Neuron (in vitro differentiated cells): ENCODE results near the gene MBP.
"Not testable (repeated sequence)": the region's sequence is repeated elsewhere in the genome, so short reads cannot be mapped to it uniquely, and the experiment has no call there.

Experiments
- H2AFZ ChIP-seq: one replicate; pipeline ENCODE4 v1.6.1; 2013; ENCODE audit warnings: low read depth, mild to moderate bottlenecking, inconsistent platforms, low read length, moderate library complexity
- H3K27me3 ChIP-seq: one replicate; pipeline ENCODE4 v1.6.1; 2013; ENCODE audit warnings: low read length; ENCODE audit not compliant: insufficient read depth
- H3K36me3 ChIP-seq: one replicate; pipeline ENCODE4 v1.6.1; 2013; ENCODE audit warnings: low read length; ENCODE audit not compliant: insufficient read depth
- H3K4me1 ChIP-seq: one replicate; pipeline ENCODE4 v1.6.1; 2013; ENCODE audit warnings: low read length; ENCODE audit not compliant: insufficient read depth
- H3K4me3 ChIP-seq: 2 replicates; pipeline ENCODE4 v1.5.1; 2013; ENCODE audit warnings: mild to moderate bottlenecking, low read length, moderate library complexity
- H3K9me3 ChIP-seq: one replicate; pipeline ENCODE4 v1.6.1; 2013; ENCODE audit warnings: low read length

MBP gene

DNA sequence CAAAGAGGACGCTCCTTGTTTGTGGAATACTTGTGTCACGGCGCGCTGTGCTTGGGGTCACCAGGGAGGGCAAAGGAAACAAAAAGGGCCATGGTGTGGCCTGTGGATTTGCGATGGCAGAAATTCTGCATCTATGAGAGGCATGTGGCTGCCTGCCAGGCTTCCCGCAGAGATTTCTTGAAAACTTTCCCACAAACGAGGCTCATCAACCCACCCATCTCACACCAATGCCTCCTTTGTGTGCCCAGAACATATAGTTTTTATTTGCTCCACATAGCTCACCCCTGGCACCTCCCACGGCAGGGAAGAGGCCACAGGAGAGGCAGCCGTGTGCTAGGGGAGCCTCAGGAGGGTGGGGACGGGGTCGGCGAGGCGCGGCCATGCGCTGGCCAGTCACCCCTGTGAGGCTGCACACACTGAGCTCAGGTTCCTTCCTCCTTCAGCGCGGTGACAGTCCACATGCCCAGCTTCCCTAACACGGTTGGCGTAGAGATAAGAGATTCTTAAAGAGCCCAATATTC, 100.3 kb downstream of the MBP start:
- no peaks in the 10 kb centered on the region for H3K9me3 ChIP-seq
- H3K36me3 ChIP-seq, result no peaks in the 10 kb centered on the region
- H3K27me3 ChIP-seq, result no peaks in the 10 kb centered on the region
- peaks cover 4% of the 10 kb centered on the region for H3K4me1 ChIP-seq
- H3K4me3 ChIP-seq, result no peak overlapping the region
- H2AFZ ChIP-seq, result no peak overlapping the region

DNA sequence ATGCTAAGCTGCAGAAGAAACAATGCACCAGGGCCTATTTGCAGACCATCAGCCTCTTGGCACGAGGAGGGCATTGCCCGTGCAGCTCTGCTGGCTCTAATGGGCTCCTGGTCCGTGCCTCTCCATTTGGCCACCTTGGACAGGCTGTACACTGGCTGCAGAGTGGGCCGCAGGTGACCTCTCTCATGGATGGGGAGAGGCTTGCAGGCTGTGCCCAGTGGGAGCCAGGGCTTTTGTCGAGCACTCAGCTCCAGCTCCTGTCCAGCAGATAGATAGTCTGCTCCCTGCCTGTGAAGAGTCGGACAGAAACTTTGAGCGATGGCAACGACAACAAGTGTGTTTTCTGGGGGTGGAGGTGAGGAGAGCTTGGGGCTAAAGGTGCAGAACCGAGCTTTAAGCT, 100.9 kb downstream of the MBP start:
- H3K9me3 ChIP-seq, result no peaks in the 10 kb centered on the region
- H3K4me3 ChIP-seq, result no peak overlapping the region
- no peaks in the 10 kb centered on the region for H3K27me3 ChIP-seq
- H3K4me1 ChIP-seq, result peaks cover 4% of the 10 kb centered on the region
- no peaks in the 10 kb centered on the region for H3K36me3 ChIP-seq
- no peak overlapping the region for H2AFZ ChIP-seq

DNA sequence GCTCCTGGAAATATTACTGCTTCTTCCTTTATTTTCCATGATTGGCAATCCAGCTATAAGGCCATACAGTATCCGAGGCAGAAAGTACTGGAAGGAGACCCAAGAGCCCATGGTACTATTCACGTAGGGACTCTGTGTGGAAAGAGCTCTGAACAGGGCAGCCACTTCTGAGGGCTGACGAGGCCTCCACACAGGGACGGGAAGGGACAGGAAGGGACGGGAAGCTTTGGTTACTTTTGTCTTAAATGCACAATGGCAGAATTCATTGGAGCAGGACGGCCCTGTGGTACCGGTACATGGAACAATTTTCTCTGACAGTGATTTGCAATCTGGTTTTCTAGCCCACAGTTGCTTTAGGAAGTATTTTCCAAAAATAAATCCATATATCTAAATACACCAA, 102.4 kb downstream of the MBP start:
- Histone ChIP-seq H3K4me3 (no peak overlapping the region), H2AFZ (no peak overlapping the region)

DNA sequence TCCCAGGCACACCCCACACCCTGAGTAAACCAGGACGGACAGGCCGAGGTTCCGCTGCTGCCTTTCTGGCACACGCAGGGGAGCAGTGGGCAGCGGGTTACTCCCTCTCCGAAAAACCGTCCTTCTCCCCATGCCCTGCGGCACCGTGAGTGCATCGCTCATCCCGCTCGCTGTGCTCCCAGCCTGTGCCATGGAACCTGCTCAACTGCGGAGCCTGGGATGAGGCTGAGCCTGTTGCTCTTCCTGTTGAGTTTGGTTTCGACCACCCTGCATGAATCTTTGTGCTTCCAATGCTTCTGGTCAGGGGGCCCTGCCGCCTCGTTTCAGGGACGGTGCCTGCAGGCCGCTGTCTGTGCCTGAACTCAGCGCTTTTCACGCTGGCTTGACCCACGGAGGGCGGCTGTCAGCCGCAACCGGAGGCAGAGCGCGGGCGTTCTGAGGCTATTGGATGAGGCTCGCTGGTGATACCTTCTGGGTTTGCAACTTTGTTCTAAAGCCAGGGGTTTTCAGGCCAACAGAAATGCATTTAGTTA, 106.7 kb downstream of the MBP start:
- no peak overlapping the region for H2AFZ ChIP-seq
- no peaks in the 10 kb centered on the region for H3K4me1 ChIP-seq
- H3K36me3 ChIP-seq, result no peaks in the 10 kb centered on the region
- H3K27me3 ChIP-seq, result no peaks in the 10 kb centered on the region
- no peaks in the 10 kb centered on the region for H3K9me3 ChIP-seq
- no peak overlapping the region for H3K4me3 ChIP-seq

More for the DNA sequence above, 102.4 kb downstream of the MBP start:
- Histone ChIP-seq H3K36me3 (no peaks in the 10 kb centered on the region), H3K4me1 (peaks cover 4% of the 10 kb centered on the region), H3K27me3 (no peaks in the 10 kb centered on the region), H3K9me3 (no peaks in the 10 kb centered on the region)

DNA sequence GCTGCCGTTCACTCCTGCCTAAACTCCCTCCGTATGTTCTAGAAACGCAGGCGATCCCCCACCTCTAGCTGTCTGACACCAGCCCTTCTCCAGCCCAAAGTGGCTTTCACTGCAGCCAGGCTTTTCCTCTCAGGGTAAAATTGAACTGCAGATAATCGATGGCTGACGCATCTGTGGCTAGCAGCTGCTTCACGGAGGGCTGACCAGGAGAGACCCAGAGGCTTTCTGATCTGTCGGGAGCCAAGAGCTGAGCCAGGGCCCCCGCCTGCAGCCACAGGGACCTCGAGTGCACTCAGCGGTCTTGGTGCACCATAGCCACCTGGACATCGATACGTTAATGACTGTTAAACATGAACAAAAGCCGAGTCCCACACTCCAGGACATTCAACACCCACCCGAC, 107.5 kb downstream of the MBP start:
- no peaks in the 10 kb centered on the region for H3K36me3 ChIP-seq
- no peaks in the 10 kb centered on the region for H3K4me1 ChIP-seq
- H3K27me3 ChIP-seq, result no peaks in the 10 kb centered on the region
- H2AFZ ChIP-seq, result no peak overlapping the region
- H3K4me3 ChIP-seq, result no peak overlapping the region
- H3K9me3 ChIP-seq, result no peaks in the 10 kb centered on the region

DNA sequence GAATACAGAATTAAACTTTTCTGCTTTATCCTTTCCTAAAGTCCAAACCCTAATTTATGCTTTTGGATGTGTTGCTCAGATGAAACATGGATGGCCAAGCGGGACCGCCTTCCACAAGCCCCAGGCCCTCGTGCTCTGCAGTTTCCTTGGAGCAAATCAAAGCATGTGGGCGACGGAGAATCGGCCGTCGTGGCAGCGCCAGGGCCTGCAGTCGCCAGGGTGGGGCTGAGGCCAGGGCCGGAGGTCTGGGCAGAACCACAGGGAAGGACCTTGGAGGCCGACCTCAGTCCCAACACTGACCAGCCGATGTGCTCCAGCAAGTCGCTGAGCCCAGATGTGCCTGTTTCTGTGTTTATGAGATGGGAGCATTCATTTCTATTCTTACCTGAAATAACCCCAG, 108.1 kb downstream of the MBP start:
- H3K4me1 ChIP-seq, result no peaks in the 10 kb centered on the region
- H3K4me3 ChIP-seq, result no peak overlapping the region
- no peaks in the 10 kb centered on the region for H3K9me3 ChIP-seq
- H2AFZ ChIP-seq, result no peak overlapping the region
- H3K27me3 ChIP-seq, result no peaks in the 10 kb centered on the region
- no peaks in the 10 kb centered on the region for H3K36me3 ChIP-seq

DNA sequence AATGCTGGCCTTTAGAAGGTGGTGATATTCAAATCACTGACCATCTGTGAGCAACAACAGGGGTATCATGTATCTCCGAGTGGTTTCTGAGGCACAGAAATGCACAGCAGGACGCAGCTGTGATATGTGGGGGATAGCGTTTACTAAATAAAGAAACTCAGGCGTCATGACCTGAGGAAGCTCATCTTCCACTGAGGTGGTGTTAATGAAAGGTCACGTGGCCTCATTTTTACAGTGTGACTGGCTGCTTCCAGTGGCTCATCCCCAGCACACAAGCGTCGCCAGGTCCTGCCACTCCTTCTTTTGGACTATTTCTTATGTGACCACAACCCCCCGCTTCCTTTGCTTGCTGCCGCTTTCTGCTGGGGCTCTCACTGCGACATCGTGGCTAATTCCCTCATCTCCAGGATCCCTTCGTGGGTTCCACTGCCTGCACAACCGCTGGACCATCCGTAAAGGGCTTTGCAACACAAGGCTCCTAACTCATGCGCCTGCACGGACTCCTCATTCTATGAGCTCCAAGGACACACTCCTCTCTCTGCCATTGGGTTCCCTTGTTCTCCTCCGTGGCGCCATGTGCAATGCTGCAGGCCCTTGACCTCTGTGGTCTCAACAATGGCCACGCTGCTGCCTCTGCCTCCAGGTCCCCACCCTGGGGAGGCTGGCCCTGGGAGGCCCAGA, 109.3 kb downstream of the MBP start:
- Histone ChIP-seq H3K27me3 (no peaks in the 10 kb centered on the region), H3K36me3 (no peaks in the 10 kb centered on the region), H3K4me3 (no peak overlapping the region), H2AFZ (no peak overlapping the region), H3K9me3 (no peaks in the 10 kb centered on the region), H3K4me1 (no peaks in the 10 kb centered on the region)

DNA sequence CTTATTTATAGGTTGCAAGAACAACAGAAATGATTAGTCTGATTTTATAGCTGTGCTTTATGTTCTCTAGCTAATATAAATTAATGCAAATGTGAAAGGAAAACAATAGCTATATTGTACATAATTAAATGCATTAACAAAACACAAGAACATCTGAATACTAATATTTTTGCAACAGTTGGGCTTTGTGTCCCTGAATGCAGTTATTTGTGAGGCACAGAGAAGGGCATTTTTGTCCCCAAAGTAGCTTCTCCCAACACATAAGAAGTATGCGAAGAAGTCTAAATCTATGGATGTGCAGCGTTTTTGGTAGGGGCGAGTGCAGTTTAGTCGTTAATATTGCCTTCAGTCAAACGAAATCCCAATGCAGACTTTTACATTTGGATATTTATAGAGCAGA, 110.0 kb downstream of the MBP start:
- Histone ChIP-seq H3K27me3 (no peaks in the 10 kb centered on the region), H3K4me1 (peaks cover 2% of the 10 kb centered on the region), H3K9me3 (no peaks in the 10 kb centered on the region), H3K36me3 (no peaks in the 10 kb centered on the region), H3K4me3 (no peak overlapping the region), H2AFZ (no peak overlapping the region)

DNA sequence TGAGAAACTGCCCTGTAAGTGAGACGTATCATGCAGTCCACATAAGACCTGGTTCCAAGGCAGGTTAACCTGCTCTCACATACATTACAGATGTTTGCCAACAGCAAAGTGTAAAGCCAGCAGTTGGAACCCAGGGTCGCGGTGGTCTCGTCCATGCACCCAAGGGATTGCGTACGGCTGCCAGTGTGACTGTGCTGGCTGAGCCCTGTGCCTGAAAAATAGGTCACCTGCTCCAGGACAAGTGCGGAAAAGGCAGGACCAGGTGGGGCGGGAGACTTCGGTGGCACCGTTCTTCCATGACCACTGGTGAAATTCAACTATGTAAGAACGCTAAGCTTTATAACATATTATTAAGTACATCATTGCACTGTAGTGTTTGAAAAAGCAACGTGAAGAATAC, 110.5 kb downstream of the MBP start:
- H3K4me1 ChIP-seq, result peaks cover 6% of the 10 kb centered on the region
- H3K36me3 ChIP-seq, result no peaks in the 10 kb centered on the region
- no peak overlapping the region for H2AFZ ChIP-seq
- H3K27me3 ChIP-seq, result no peaks in the 10 kb centered on the region
- H3K4me3 ChIP-seq, result no peak overlapping the region
- H3K9me3 ChIP-seq, result no peaks in the 10 kb centered on the region

DNA sequence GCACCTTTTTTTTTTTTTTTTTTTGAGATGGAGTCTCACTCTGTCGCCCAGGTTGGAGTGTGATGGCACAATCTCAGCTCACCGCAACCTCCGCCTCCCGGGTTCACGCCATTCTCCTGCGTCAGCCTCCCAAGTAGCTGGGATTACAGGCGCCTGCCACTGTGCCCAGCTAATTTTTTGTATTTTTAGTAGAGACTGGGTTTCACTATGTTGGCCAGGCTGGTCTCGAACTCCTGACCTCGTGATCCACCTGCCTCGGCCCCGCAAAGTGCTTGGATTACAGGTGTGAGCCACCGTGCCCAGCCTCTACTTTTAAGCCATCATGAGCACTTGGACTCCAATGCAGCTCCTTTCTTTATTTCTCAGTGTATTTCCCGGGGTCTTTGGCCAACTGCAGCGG, 111.1 kb downstream of the MBP start:
- H2AFZ ChIP-seq, H3K27me3 ChIP-seq, H3K4me3 ChIP-seq, H3K9me3 ChIP-seq, H3K36me3 ChIP-seq: not testable (repeated sequence)
- H3K4me1 ChIP-seq, result peaks cover 11% of the 10 kb centered on the region

DNA sequence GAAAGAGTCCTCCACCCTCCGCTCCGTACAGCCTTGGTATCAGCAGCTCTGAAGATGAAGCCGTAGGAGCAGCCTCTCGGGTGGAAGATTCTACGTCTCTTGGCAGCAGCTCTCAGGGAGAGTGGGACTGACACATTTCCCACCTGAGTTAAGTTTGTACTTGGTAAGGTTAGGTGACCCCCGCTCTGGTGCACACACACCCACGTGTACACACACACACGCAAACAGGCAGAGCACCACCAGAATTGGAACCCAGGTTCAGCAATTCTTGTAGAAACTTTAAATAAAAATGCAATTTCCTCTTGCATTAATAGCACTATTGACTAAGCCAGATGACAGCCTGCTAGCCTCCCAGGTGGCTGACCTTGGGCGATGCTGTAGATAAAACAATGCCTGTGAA, 111.5 kb downstream of the MBP start:
- no peak overlapping the region for H3K4me3 ChIP-seq
- H2AFZ ChIP-seq, result no peak overlapping the region
- no peaks in the 10 kb centered on the region for H3K9me3 ChIP-seq
- H3K4me1 ChIP-seq, result peaks cover 11% of the 10 kb centered on the region
- no peaks in the 10 kb centered on the region for H3K36me3 ChIP-seq
- no peaks in the 10 kb centered on the region for H3K27me3 ChIP-seq

DNA sequence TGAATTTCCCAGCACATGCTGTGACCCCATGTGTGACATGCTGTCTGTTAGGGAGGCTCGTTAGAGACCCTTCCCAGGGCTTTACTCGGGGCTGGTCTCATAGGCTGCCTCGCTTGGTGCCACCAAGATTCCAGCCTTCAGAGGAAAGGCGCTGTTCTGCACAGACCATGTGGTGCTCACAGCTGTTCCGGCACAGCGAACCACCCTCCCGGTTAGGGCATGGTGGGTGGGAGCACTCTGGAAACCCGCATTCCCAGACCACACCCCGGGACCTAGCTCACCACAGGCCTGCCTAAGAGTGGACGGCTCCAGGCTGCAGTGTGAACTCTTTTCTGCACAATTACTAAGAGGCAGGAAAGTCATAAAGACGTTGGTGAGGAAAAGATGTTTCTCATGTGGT, 112.0 kb downstream of the MBP start:
- Histone ChIP-seq H3K4me1 (peaks cover 11% of the 10 kb centered on the region), H3K36me3 (no peaks in the 10 kb centered on the region), H2AFZ (no peak overlapping the region), H3K9me3 (no peaks in the 10 kb centered on the region), H3K27me3 (no peaks in the 10 kb centered on the region), H3K4me3 (no peak overlapping the region)

DNA sequence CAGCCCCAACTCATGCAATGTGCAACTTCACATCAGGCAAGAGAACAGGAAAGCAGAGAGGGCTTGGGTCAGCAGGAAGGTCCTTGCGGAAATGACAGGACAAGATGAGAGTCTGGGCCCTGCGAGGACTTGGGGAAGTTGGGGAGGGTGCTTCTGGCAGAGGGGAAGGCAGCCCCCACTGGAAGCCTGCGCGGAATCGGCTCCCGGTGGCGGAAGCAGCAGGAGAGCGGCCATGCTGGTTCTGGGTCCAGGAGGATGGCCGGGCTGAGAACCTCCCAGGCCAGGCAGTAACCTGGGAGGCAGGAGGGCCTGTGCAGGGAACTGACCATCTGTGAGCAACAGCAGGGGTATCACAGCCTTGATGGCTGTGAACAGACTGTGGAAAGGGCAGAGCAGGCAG, 112.9 kb downstream of the MBP start:
- no peaks in the 10 kb centered on the region for H3K36me3 ChIP-seq
- no peak overlapping the region for H2AFZ ChIP-seq
- no peaks in the 10 kb centered on the region for H3K27me3 ChIP-seq
- H3K4me3 ChIP-seq, result no peak overlapping the region
- no peaks in the 10 kb centered on the region for H3K9me3 ChIP-seq
- H3K4me1 ChIP-seq, result peaks cover 11% of the 10 kb centered on the region

DNA sequence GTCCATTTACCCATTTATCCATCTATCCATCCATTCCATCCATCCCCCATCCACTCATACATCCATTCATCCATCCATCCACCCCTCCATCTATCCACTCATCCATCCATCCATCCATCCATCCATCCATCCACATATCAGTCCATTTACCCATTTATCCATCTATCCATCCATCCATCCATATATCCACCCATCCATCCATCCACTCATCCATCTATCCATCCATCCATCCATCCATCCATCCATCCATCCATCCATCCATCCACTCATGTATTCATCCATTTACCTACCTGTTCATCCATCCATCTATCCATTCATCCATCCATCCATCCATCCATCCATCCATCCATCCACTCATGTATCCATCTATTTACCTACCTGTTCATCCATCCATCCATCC, 113.9 kb downstream of the MBP start:
- H3K4me3 ChIP-seq, result not testable (repeated sequence)
- peaks cover 18% of the 10 kb centered on the region for H3K4me1 ChIP-seq

More for the DNA sequence above, 113.9 kb downstream of the MBP start:
- not testable (repeated sequence) for H2AFZ ChIP-seq, H3K27me3 ChIP-seq, H3K36me3 ChIP-seq, H3K9me3 ChIP-seq
